H1 (cell line): ENCODE measurements around the gene COX14. TPM values are rescaled to one million over a fixed set of nuclear protein-coding genes. Genes with fewer than 3 reads are reported as not detected.
A peak's percentile ranks its signal among the peaks of the same experiment; 100 is the strongest.

Source experiments
- CTCF ChIA-PET: fragments of 300-600 bp; sonication (Branson Sonifier 250); formaldehyde crosslinking; loops from one replicate; lab custom pipeline; 2021; ENCODE audit not compliant: partially characterized antibody; lab: Charles Lee
- POLR2A ChIA-PET: fragments of 300-600 bp; sonication (Branson Sonifier 250); formaldehyde crosslinking; loops from one replicate; lab custom pipeline; 2021; ENCODE audit warnings: inconsistent platforms; ENCODE audit not compliant: partially characterized antibody; lab: Charles Lee
- DNase-seq, 2 experiments: peaks; one replicate each; pipeline versions ENCODE4 v3.0.0 to v3.0.0-alpha.2; 2010 to 2022; ENCODE audit warnings: low spot score in 2 of 2, low read depth in 1 of 2, mixed read lengths in 1 of 2
- FAIRE-seq: peaks from 2 replicates; lab custom pipeline; 2011; peaks lifted over from hg19 to GRCh38; lab: Jason Lieb, UNC
- H2AFZ ChIP-seq: 2 replicates; pipeline ENCODE4 v1.8.1; 2012; ENCODE audit warnings: low read length, inconsistent platforms
- H2AK5ac ChIP-seq: 2 replicates; pipeline ENCODE4 v1.6.1; 2013; ENCODE audit warnings: low read depth, low read length
- H2BK120ac ChIP-seq: replicated peaks from 2 replicates; pipeline ENCODE3; 2013; ENCODE audit warnings: low read depth, low read length, inconsistent platforms
- H2BK12ac ChIP-seq: 2 replicates; pipeline ENCODE4 v1.6.1; 2013; ENCODE audit warnings: low read depth, low read length
- H2BK15ac ChIP-seq: 2 replicates; pipeline ENCODE4 v1.6.1; 2013; ENCODE audit warnings: low read length
- H2BK20ac ChIP-seq: 2 replicates; pipeline ENCODE4 v1.6.1; 2013; ENCODE audit warnings: low read length
- H2BK5ac ChIP-seq: 2 replicates; pipeline ENCODE4 v1.6.1; 2013; ENCODE audit warnings: low read depth, low read length
- H3K14ac ChIP-seq: 2 replicates; pipeline ENCODE4 v1.6.1; 2013; ENCODE audit warnings: inconsistent platforms; ENCODE audit not compliant: insufficient read length
- H3K18ac ChIP-seq: 2 replicates; pipeline ENCODE4 v1.6.1; 2013; ENCODE audit warnings: low read length; ENCODE audit errors: extremely low read depth
- H3K23ac ChIP-seq: 2 replicates; pipeline ENCODE4 v1.6.1; 2013; ENCODE audit warnings: inconsistent platforms; ENCODE audit not compliant: insufficient read length
- H3K23me2 ChIP-seq: 2 replicates; pipeline ENCODE4 v1.6.1; 2013; ENCODE audit warnings: low read depth, low read length
- H3K27ac ChIP-seq: 2 replicates; pipeline ENCODE4 v1.6.1; 2011; ENCODE audit warnings: low read depth, low read length, inconsistent platforms
- H3K27me3 ChIP-seq, 4 experiments: replicated peaks in 1 of 4; 1 replicate in 1 of 4; 2 replicates in 3 of 4; pipeline versions ENCODE4 v1.6.1 to v1.8.1; 2011 to 2013; ENCODE audit warnings: low read length in 3 of 4, mild to moderate bottlenecking in 3 of 4, inconsistent platforms in 2 of 4, mixed read lengths in 2 of 4, moderate library complexity in 1 of 4; ENCODE audit not compliant: control insufficient read depth in 3 of 4, insufficient read depth in 3 of 4; ENCODE audit errors: extremely low read depth in 1 of 4
- H3K36me3 ChIP-seq, 4 experiments: 2 replicates each; pipeline versions ENCODE4 v1.6.1 to v1.8.1; 2011 to 2013; ENCODE audit warnings: mild to moderate bottlenecking in 4 of 4, low read length in 3 of 4, moderate library complexity in 2 of 4, control low read depth in 1 of 4, inconsistent platforms in 1 of 4; ENCODE audit not compliant: insufficient read depth in 4 of 4, control insufficient read depth in 2 of 4
- H3K4ac ChIP-seq: replicated peaks from 2 replicates; pipeline ENCODE3; 2013; ENCODE audit warnings: low read length, low read depth, mixed read lengths, inconsistent platforms; ENCODE audit not compliant: insufficient read length
- H3K4me1 ChIP-seq, 4 experiments: replicated peaks in 1 of 4; 1 replicate in 1 of 4; 2 replicates in 3 of 4; pipeline versions ENCODE4 v1.6.1 to v1.8.1; 2011 to 2013; ENCODE audit warnings: low read length in 3 of 4, inconsistent platforms in 2 of 4, mixed read lengths in 1 of 4; ENCODE audit not compliant: insufficient read depth in 4 of 4, control insufficient read depth in 3 of 4
- H3K4me2 ChIP-seq, 2 experiments: 2 replicates each; pipeline versions ENCODE4 v1.6.1 to v1.8.1; 2011 to 2013; ENCODE audit warnings: low read depth in 2 of 2, low read length in 2 of 2, control low read depth in 1 of 2, inconsistent platforms in 1 of 2, mild to moderate bottlenecking in 1 of 2; ENCODE audit not compliant: insufficient read depth in 1 of 2
- H3K4me3 ChIP-seq, 4 experiments: fragments of 200-600, 300-600 bp in 1 of 4; sonication (generic), shearing (Covaris generic), sonication (Bioruptor Twin) in 1 of 4; 2 replicates each; pipeline versions ENCODE4 v1.5.1 to v1.8.1; 2011 to 2016; ENCODE audit warnings: low read length in 4 of 4, low read depth in 3 of 4, control low read depth in 2 of 4, inconsistent platforms in 2 of 4, mild to moderate bottlenecking in 2 of 4, mixed read lengths in 1 of 4, moderate library complexity in 1 of 4; ENCODE audit not compliant: insufficient read depth in 2 of 4; ENCODE audit errors: extremely low read depth in 1 of 4
- H3K56ac ChIP-seq: replicated peaks from 2 replicates; pipeline ENCODE3; 2013; ENCODE audit warnings: low read depth, mild to moderate bottlenecking, mixed read lengths, low read length, inconsistent platforms; ENCODE audit not compliant: insufficient read length
- H3K79me1 ChIP-seq: 2 replicates; pipeline ENCODE4 v1.6.1; 2013; ENCODE audit warnings: low read depth, low read length, control low read depth
- H3K79me2 ChIP-seq, 2 experiments: 2 replicates each; pipeline versions ENCODE4 v1.6.1 to v1.8.1; 2012 to 2013; ENCODE audit warnings: low read length in 2 of 2, mild to moderate bottlenecking in 2 of 2, inconsistent platforms in 1 of 2; ENCODE audit not compliant: insufficient read depth in 2 of 2, control insufficient read depth in 1 of 2
- H3K9ac ChIP-seq, 4 experiments: replicated peaks in 1 of 4; 1 replicate in 1 of 4; 2 replicates in 3 of 4; pipeline versions ENCODE4 v1.6.1 to v1.8.1; 2011 to 2013; ENCODE audit warnings: low read depth in 3 of 4, low read length in 3 of 4, control low read depth in 2 of 4, mild to moderate bottlenecking in 2 of 4, moderate library complexity in 2 of 4, inconsistent platforms in 1 of 4; ENCODE audit errors: extremely low read depth in 1 of 4
- H3K9me3 ChIP-seq, 2 experiments: 2 replicates each; pipeline versions ENCODE4 v1.6.1 to v1.8.1; 2012 to 2013; ENCODE audit warnings: mild to moderate bottlenecking in 2 of 2, moderate library complexity in 2 of 2, control low read depth in 1 of 2, inconsistent platforms in 1 of 2, low read depth in 1 of 2, low read length in 1 of 2, mixed read lengths in 1 of 2; ENCODE audit not compliant: insufficient read depth in 2 of 2
- H4K20me1 ChIP-seq, 2 experiments: replicated peaks in 1 of 2; 2 replicates each; pipeline versions ENCODE3 to v1.8.1; 2011 to 2013; ENCODE audit warnings: inconsistent platforms in 2 of 2, low read length in 2 of 2, mild to moderate bottlenecking in 1 of 2; ENCODE audit not compliant: insufficient read depth in 2 of 2, control insufficient read depth in 1 of 2
- H4K5ac ChIP-seq: 2 replicates; pipeline ENCODE4 v1.6.1; 2013; ENCODE audit warnings: low read length, low read depth, mixed read lengths, inconsistent platforms; ENCODE audit not compliant: insufficient read length
- H4K8ac ChIP-seq: 2 replicates; pipeline ENCODE4 v1.8.0; 2013; ENCODE audit warnings: mild to moderate bottlenecking, moderate library complexity, low read length, inconsistent platforms; ENCODE audit not compliant: insufficient read depth; ENCODE audit errors: extremely low read depth
- H4K91ac ChIP-seq: replicated peaks from 2 replicates; pipeline ENCODE3; 2013; ENCODE audit warnings: low read length, mixed read lengths, inconsistent platforms; ENCODE audit not compliant: insufficient read length
- HDAC6 ChIP-seq: IDR thresholded peaks from one replicate; pipeline ENCODE4 v1.7.1; 2012; ENCODE audit warnings: low read depth, mild to moderate bottlenecking, inconsistent platforms, low read length, moderate library complexity
- PHF8 ChIP-seq: fragments of 200-600 bp; sonication (generic); conservative IDR thresholded peaks from 2 replicates; pipeline ENCODE4 v1.7.1; 2012; ENCODE audit warnings: low read depth, mild to moderate bottlenecking, inconsistent platforms, low read length, moderate library complexity
- SP2 ChIP-seq: IDR thresholded peaks from 2 replicates; pipeline ENCODE4 v1.6.1; 2012; ENCODE audit warnings: mild to moderate bottlenecking, low read length, inconsistent platforms
- YY1 ChIP-seq: IDR thresholded peaks from 2 replicates; pipeline ENCODE4 v1.6.1; 2011; ENCODE audit warnings: low read depth, mild to moderate bottlenecking, low read length
- WGBS, 2 experiments: shearing (Covaris generic) in 1 of 2; methylation state at CpG; one replicate each; pipeline versions ENCODE4 v1.1.6 to v1.1.7; 2013 to 2015; ENCODE audit warnings: low lambda C conversion rate in 2 of 2, mixed read lengths in 2 of 2, inconsistent platforms in 1 of 2, low coverage in 1 of 2, missing lambda C conversion rate in 1 of 2; ENCODE audit not compliant: insufficient replicate concordance in 2 of 2, insufficient coverage in 1 of 2, insufficient read length in 1 of 2; ENCODE audit errors: extremely low coverage in 1 of 2, missing lambda C conversion rate in 1 of 2; 5-methylcytosine and 5-hydroxymethylcytosine counted together
- polyA plus RNA-seq, 7 experiments: library from polyadenylated mRNA; depleted of rRNA in 3 of 7; stranded (reverse) in 5 of 7; unstranded in 2 of 7; fragments of >200 nt in 5 of 7; fragments of 200-250 nt in 2 of 7; gene quantifications; 1 replicate in 5 of 7; 2 replicates in 1 of 7; 4 replicates in 1 of 7; pipeline versions ENCODE4 v1.2.1 to v1.2.3, GENCODE V29; 2011 to 2013; ENCODE audit warnings: missing spikeins in 2 of 7, mixed read lengths in 2 of 7
- total RNA-seq: library from RNA; stranded (reverse); fragmentation: NEBNext Ultra II Directional; extraction: Animal tissue kit (Norgen Biotek cat#: 25700); gene quantifications from 2 replicates; pipeline ENCODE4 v1.2.1, GENCODE V29; 2021

The COX14 gene
- total and polyA plus RNA-seq, 2 of the 8 experiments (the other 6 are each of a cell fraction or from before 2014, with no cell fraction given): 40.1 to 102 TPM

GRCh38 chr12:50107416-50108268 lies 4.4 kb upstream of the COX14 start:
- Histone ChIP-seq H3K27me3 (no peaks in the 10 kb centered on the region), H3K4me1 (peaks cover 13 to 21% (median 17%) of the 10 kb centered on the region in 4 experiments), H2BK120ac (no peak overlapping the region), H2AK5ac (no peak overlapping the region), H2AFZ (no peak overlapping the region), H3K4me2 (no peak overlapping the region), H3K4me3 (no peak overlapping the region), H2BK20ac (no peak overlapping the region), H4K5ac (no peak overlapping the region), H3K23ac (no peak overlapping the region), H3K14ac (no peak overlapping the region), H2BK5ac (no peak overlapping the region), H3K18ac (no peak overlapping the region), H3K79me2 (no peaks in the 10 kb centered on the region), H3K36me3 (no peaks in the 10 kb centered on the region), H3K56ac (no peak overlapping the region), H3K23me2 (peaks cover 5% of the 10 kb centered on the region), H4K20me1 (peaks cover 0 to 2% of the 10 kb centered on the region in 2 experiments), H2BK12ac (no peak overlapping the region), H3K9ac (no peak overlapping the region), H3K9me3 (no peaks in the 10 kb centered on the region), H3K4ac (no peak overlapping the region), H2BK15ac (no peak overlapping the region), H3K79me1 (no peaks in the 10 kb centered on the region), H4K8ac (0 out of 2 replicates have a peak overlapping the region, but pooled peaks have one; percentile 3), H3K27ac (no peak overlapping the region), H4K91ac (no peak overlapping the region)
- no peak for FAIRE-seq
- 92% methylated on average over 16 of the region's 17 CpGs; no CpG with 5 or more reads in 1 of the 2 experiments for WGBS, 2 experiments
- ChIA-PET CTCF (interaction anchor here (0.6 to 32.9 kb wide), 8 partner anchors 9 to 140 kb away, joined by 3 to 625 read pairs (median 3); partner anchors contain the start of gene SMARCD1), POLR2A (interaction anchor here (0.9 to 27.1 kb wide), 3 partner anchors 13 to 27 kb away, joined by 3 to 457 read pairs (median 4); partner anchors contain the start of genes GPD1 and SMARCD1)
- DNase-seq: no peak
- no peak for TF ChIP-seq SP2
- no peak for TF ChIP-seq HDAC6
- no peak for TF ChIP-seq PHF8
- TF ChIP-seq YY1: no peak
